HG03469 (cell line): ENCODE data around the gene HECTD2.
"Not testable (repeated sequence)": the region's sequence is repeated elsewhere in the genome, so short reads cannot be mapped to it uniquely, and the experiment has no call there.

Source experiments
- ATAC-seq: cut with Tn5 transposase; IDR thresholded peaks from one replicate; pipeline ENCODE4 v1.9.1; 2021; ENCODE audit warnings: mild to moderate bottlenecking, moderate library complexity, moderate number of reproducible peaks; ENCODE audit not compliant: unreplicated experiment

The HECTD2 gene

GRCh38 chr10:91412354-91413087 lies 2.4 kb downstream of the HECTD2 start:
- no peak for ATAC-seq

DNA sequence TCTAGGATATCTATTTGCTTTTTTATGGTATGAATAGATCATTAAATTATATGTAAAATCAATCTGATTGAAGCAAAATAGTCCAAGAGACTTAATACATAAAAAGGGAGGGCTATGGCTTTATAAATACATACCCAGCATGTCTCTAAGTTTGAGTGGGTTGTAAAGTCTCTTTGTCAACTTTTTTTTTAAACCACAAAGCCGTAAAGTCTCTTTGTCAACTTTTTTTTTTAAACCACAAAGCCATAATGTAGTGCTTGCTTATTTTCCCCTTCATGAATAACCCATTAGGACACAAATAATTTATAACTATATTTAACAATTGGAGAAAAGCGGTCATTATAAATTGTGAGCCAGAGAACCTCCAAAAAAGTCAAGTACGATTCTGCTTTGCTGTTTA lies 5.7 kb downstream of the HECTD2 start:
- ATAC-seq, result no peak

- ATAC-seq, result no peak
These were observed 6.3 kb downstream of the HECTD2 start for GRCh38 chr10:91416339-91416855.

- no peak for ATAC-seq
These were observed 8.3 kb downstream of the HECTD2 start for GRCh38 chr10:91418416-91418815.

DNA sequence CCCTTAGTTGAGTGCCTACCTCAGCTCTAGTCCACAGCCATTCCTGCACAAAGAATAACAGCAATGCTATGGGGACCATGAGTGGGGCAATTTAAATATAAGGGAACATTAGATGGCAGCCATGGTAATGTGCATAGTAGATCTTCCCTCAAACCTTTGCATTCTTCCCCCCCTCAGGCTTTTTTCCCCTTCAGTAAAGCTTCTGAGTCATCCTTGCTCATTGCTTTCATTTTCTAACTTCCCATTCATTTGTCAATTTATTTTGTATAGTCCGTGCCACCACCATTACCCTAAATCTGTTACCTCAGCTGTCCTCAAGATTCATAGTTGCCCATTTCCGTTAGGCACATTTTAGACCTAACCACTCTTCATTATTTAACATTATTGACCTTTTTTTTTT lies 10.7 kb downstream of the HECTD2 start:
- ATAC-seq, result no peak

DNA sequence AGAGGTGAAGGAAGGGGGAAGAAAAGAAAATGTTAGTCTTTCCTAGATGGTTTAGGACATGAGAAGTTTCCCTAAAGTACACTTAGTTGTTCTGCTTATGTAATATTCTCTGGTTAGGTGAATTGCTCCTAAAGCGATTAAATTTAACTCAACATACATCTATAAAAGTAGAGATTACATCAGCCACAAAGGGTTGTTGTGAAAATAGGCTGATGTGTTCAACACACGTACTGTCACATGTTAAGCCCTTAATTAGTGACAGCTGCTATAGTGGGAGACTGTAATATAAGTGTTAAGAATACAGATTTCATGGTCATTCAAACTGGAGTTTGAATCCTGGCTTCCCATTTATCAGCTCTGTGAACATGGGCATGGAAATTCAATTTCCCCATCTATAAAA lies 12.8 kb downstream of the HECTD2 start:
- no peak for ATAC-seq

DNA sequence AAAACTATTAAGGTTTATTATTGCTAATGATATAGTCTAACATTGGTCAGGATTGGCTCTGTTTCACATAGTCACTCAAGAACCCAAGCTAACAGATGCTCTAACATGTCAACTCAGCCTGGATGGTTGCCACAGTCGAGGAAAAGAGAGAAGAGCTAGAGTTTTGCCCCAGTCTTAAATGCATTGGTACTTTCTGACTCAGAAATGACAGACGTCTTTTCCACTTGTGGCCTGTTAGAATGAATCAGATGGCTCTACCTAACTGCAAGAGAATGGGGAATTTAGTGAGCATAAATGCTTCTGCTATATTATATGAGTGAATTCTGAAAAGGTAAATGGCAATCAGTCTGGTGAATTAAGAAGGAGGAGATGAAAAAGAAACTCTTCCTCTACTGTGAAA lies 13.9 kb downstream of the HECTD2 start:
- no peak for ATAC-seq

GRCh38 chr10:91432175-91432574 lies 22.0 kb downstream of the HECTD2 start:
- no peak for ATAC-seq

DNA sequence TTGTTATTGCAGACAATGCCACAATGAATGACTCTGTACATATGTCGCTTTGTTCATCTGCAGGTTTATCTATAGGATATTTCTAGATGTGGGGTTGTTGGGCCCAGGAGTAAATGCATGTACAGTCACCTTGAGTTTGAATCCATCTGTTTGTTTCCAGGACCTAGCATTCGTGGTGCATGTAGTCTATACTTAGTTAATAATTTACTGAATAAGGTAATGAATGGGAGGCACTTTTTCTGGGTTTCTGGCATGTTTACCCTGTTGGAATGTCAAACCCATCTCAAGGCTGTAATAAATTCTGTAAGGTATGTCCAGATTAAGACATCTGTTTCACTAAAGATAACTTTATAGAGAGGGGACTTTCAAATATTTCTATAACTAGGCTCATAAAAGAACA lies 23.5 kb downstream of the HECTD2 start:
- ATAC-seq, result no peak

- no peak for ATAC-seq
These were observed 23.9 kb downstream of the HECTD2 start for GRCh38 chr10:91434041-91434440.

DNA sequence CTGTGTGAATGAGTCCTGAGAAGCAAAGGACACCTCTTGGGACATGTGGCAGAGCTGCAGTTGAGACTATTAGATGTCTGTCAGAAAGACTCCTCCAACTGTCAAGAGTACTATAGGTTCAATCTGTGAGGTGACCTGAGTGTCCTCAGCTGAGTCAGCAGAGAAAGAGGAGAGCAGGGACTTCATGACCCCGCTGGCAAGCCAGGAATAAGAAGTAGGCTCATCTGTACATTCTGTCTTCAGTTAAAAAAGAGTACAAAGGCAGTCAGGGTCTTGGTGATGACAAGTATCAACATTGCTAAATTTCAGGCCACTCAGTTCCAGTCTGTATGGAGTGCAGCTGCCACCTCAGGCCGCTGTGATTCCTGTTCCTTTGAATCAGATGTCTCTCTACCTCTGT lies 25.1 kb downstream of the HECTD2 start:
- no peak for ATAC-seq

- ATAC-seq, result not testable (repeated sequence)
These were observed 28.1 kb downstream of the HECTD2 start for GRCh38 chr10:91438228-91438627.

GRCh38 chr10:91444211-91445182 lies 34.4 kb downstream of the HECTD2 start:
- ATAC-seq, result no peak

GRCh38 chr10:91452063-91452462 lies 41.9 kb downstream of the HECTD2 start:
- no peak for ATAC-seq

DNA sequence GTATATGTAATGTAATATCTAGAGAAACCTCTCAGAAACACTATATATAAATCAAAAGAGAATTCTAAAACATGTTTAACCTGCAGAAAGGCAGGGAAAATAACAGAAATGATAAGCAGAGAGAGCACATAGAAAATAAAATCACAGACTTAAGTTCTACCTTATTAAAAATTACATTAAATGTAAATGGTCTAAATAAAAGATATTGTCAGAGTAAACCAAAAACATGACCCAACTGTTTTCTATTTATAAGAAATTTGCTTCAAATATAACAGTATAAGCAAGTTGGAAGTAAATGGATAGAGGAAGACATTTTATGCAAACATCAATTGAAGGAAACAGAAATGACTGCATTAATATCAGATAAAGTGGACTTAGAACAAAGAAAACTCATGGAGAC lies 43.4 kb downstream of the HECTD2 start:
- no peak for ATAC-seq

- ATAC-seq, result not testable (repeated sequence)
These were observed 45.0 kb downstream of the HECTD2 start for GRCh38 chr10:91455135-91455534.

GRCh38 chr10:91460681-91461080 lies 50.5 kb downstream of the HECTD2 start:
- no peak for ATAC-seq

DNA sequence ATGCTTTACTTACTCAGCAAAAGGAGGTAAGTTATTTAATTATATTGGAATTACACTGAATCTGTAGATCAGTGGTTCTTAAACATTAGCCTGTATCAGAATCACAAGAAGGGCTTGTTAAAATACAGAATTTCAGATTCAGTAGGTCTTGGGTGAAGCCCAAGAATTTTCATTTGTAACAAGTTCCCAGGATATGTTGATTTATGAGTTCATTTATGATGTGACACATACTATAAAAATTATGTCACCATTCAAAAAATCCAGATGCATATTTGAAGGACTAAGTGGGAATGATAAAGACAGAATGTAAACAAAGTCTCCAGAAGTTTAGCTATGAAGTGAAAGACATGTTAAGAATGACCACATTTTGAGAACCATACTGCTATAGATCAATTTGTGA lies 52.3 kb downstream of the HECTD2 start:
- ATAC-seq, result no peak

- no peak for ATAC-seq
These were observed 54.4 kb downstream of the HECTD2 start for GRCh38 chr10:91464500-91464899.

DNA sequence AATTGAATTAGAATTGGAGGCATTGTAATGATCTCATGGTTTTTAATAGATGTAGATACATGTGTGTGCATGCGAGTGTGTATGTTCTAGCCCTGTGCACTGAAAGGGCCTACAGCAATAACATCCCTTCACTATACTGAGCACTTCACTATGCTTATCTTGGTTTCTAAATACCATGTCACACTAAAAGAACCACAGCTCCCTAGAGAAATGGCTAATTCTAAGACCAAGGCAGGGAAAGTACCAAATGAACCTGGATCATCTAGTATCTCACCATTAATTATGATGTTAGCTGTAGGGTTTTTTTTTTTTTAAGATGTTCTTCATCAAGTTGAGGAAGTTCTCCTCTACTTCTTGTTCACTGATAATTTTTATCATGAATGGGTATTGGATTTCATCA lies 55.1 kb downstream of the HECTD2 start:
- ATAC-seq, result no peak

- ATAC-seq, result no peak
These were observed 57.0 kb downstream of the HECTD2 start for GRCh38 chr10:91467114-91467513.

GRCh38 chr10:91471602-91472001 lies 61.5 kb downstream of the HECTD2 start:
- ATAC-seq, result no peak
